DOHH2 (cell line): Measurements from ENCODE around the gene TNFRSF21.

Experiments
- H3F3A ChIP-seq: fragments of 200-600 bp; sonication (generic), shearing (Covaris generic); 2 replicates; pipeline ENCODE4 v1.6.0; 2016; ENCODE audit warnings: antibody characterized with exemption, mild to moderate bottlenecking; ENCODE audit not compliant: control insufficient read depth, insufficient read depth
- H3K27ac ChIP-seq: fragments of 200-600 bp; sonication (generic); 2 replicates; pipeline ENCODE4 v1.5.1; 2014; ENCODE audit warnings: low read depth, mild to moderate bottlenecking, low read length, moderate library complexity
- H3K27me3 ChIP-seq: fragments of 200-600 bp; sonication (generic); 2 replicates; pipeline ENCODE4 v1.6.1; 2014; ENCODE audit warnings: mild to moderate bottlenecking, low read length, mixed read lengths; ENCODE audit not compliant: control insufficient read depth
- H3K36me3 ChIP-seq: fragments of 200-600 bp; sonication (generic); 2 replicates; pipeline ENCODE4 v1.6.1; 2014; ENCODE audit warnings: mild to moderate bottlenecking, low read length, moderate library complexity, mixed read lengths; ENCODE audit not compliant: control insufficient read depth
- H3K4me1 ChIP-seq: fragments of 200-600 bp; sonication (generic); 2 replicates; pipeline ENCODE4 v1.6.1; 2014; ENCODE audit warnings: mild to moderate bottlenecking, low read length, mixed read lengths; ENCODE audit not compliant: control insufficient read depth
- H3K4me2 ChIP-seq: fragments of 200-600 bp; sonication (generic); 2 replicates; pipeline ENCODE4 v1.6.0; 2014; ENCODE audit warnings: mild to moderate bottlenecking, low read length, moderate library complexity
- H3K4me3 ChIP-seq: fragments of 200-600 bp; sonication (generic); 2 replicates; pipeline ENCODE4 v1.5.1; 2014; ENCODE audit warnings: mild to moderate bottlenecking, low read length, mixed read lengths
- H3K79me2 ChIP-seq: fragments of 200-600 bp; sonication (generic); 2 replicates; pipeline ENCODE4 v1.6.1; 2014; ENCODE audit warnings: mild to moderate bottlenecking, low read length, mixed read lengths; ENCODE audit not compliant: control insufficient read depth
- H3K9me2 ChIP-seq: fragments of 200-600 bp; sonication (generic); replicated peaks from 2 replicates; pipeline ENCODE4 v1.6.1; 2014; ENCODE audit warnings: mild to moderate bottlenecking, low read length, mixed read lengths; ENCODE audit not compliant: control insufficient read depth
- H3K9me3 ChIP-seq: fragments of 200-600 bp; sonication (generic); 2 replicates; pipeline ENCODE4 v1.6.1; 2014; ENCODE audit warnings: antibody characterized with exemption, low read length, mixed read lengths; ENCODE audit not compliant: control insufficient read depth, insufficient read depth
- H4K20me1 ChIP-seq: fragments of 200-600 bp; sonication (generic); 2 replicates; pipeline ENCODE4 v1.6.0; 2014; ENCODE audit warnings: low read depth, mild to moderate bottlenecking, antibody characterized with exemption, low read length, moderate library complexity; ENCODE audit not compliant: control insufficient read depth, insufficient read depth
- CTCF ChIP-seq: fragments of 200-600 bp; sonication (generic); IDR thresholded peaks from one replicate; pipeline ENCODE4 v1.5.1; 2014; ENCODE audit warnings: antibody characterized with exemption, mild to moderate bottlenecking, low read depth, low read length; ENCODE audit not compliant: poor library complexity, severe bottlenecking
- EZH2phosphoT487 ChIP-seq: fragments of 200-600 bp; sonication (generic); IDR thresholded peaks from 2 replicates; pipeline ENCODE4 v1.6.1; 2017; ENCODE audit warnings: borderline replicate concordance, mild to moderate bottlenecking, antibody characterized with exemption, low read length, moderate library complexity, mixed read lengths

TNFRSF21 gene

GRCh38 chr6:47294990-47295389, 14.7 kb downstream of the TNFRSF21 start:
- H3K27me3 ChIP-seq, result no peaks in the 10 kb centered on the region
- H3K79me2 ChIP-seq, result no peaks in the 10 kb centered on the region
- H3K9me2 ChIP-seq, result no peaks in the 10 kb centered on the region
- no peak overlapping the region for H3K4me3 ChIP-seq
- no peak overlapping the region for H3K4me2 ChIP-seq
- H4K20me1 ChIP-seq, result no peaks in the 10 kb centered on the region
- TF ChIP-seq EZH2phosphoT487 (no peak), CTCF (no peak)
- no peaks in the 10 kb centered on the region for H3K36me3 ChIP-seq
- no peak overlapping the region for H3K27ac ChIP-seq
- H3F3A ChIP-seq, result no peaks in the 10 kb centered on the region
- peaks cover 7% of the 10 kb centered on the region; the same call in 1 of the 2 replicates for H3K9me3 ChIP-seq
- no peaks in the 10 kb centered on the region for H3K4me1 ChIP-seq

- H3K4me3 ChIP-seq, result no peak overlapping the region
- peaks cover 7% of the 10 kb centered on the region; the same call in 1 of the 2 replicates for H3K9me3 ChIP-seq
- H3K27me3 ChIP-seq, result no peaks in the 10 kb centered on the region
- H3K4me1 ChIP-seq, result no peaks in the 10 kb centered on the region
- no peaks in the 10 kb centered on the region for H3F3A ChIP-seq
- TF ChIP-seq EZH2phosphoT487, result no peak
- no peak for TF ChIP-seq CTCF
- H3K27ac ChIP-seq, result no peak overlapping the region
- no peaks in the 10 kb centered on the region for H4K20me1 ChIP-seq
- H3K9me2 ChIP-seq, result no peaks in the 10 kb centered on the region
- no peaks in the 10 kb centered on the region for H3K36me3 ChIP-seq
- no peaks in the 10 kb centered on the region for H3K79me2 ChIP-seq
- H3K4me2 ChIP-seq, result no peak overlapping the region
These were observed 16.8 kb downstream of the TNFRSF21 start for GRCh38 chr6:47292944-47293343.

- Histone ChIP-seq H3K27me3 (no peaks in the 10 kb centered on the region), H3K4me2 (no peak overlapping the region), H3K9me2 (no peaks in the 10 kb centered on the region), H3K27ac (no peak overlapping the region), H3K4me3 (no peak overlapping the region), H3K79me2 (no peaks in the 10 kb centered on the region), H4K20me1 (no peaks in the 10 kb centered on the region), H3K36me3 (no peaks in the 10 kb centered on the region), H3K4me1 (no peaks in the 10 kb centered on the region), H3F3A (no peaks in the 10 kb centered on the region), H3K9me3 (peaks cover 7% of the 10 kb centered on the region; the same call in 1 of the 2 replicates)
- TF ChIP-seq CTCF, result no peak
- TF ChIP-seq EZH2phosphoT487, result no peak
These were observed 17.7 kb downstream of the TNFRSF21 start for GRCh38 chr6:47292027-47292426.
